ENCODE data around the gene SYNJ1.

The SYNJ1 gene

GRCh38 chr21:32713726-32714125 is 14.1 kb downstream of the SYNJ1 start:
- H3K4me3 ChIP-seq (ENCODE audit: low read depth, low read length) = no peak overlapping the region
- in situ Hi-C loops (cut with HindIII; ENCODE audit: low sequenced_read_pairs) = no loop called here
- DNase-seq (ENCODE audit: low read depth) = no peak
- TF ChIP-seq, protein P1, sequence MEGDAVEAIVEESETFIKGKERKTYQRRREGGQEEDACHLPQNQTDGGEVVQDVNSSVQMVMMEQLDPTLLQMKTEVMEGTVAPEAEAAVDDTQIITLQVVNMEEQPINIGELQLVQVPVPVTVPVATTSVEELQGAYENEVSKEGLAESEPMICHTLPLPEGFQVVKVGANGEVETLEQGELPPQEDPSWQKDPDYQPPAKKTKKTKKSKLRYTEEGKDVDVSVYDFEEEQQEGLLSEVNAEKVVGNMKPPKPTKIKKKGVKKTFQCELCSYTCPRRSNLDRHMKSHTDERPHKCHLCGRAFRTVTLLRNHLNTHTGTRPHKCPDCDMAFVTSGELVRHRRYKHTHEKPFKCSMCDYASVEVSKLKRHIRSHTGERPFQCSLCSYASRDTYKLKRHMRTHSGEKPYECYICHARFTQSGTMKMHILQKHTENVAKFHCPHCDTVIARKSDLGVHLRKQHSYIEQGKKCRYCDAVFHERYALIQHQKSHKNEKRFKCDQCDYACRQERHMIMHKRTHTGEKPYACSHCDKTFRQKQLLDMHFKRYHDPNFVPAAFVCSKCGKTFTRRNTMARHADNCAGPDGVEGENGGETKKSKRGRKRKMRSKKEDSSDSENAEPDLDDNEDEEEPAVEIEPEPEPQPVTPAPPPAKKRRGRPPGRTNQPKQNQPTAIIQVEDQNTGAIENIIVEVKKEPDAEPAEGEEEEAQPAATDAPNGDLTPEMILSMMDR (IDR thresholded peaks at IDR 0.05; ENCODE audit: low read depth, low read length, missing control alignments) = no peak

DNA sequence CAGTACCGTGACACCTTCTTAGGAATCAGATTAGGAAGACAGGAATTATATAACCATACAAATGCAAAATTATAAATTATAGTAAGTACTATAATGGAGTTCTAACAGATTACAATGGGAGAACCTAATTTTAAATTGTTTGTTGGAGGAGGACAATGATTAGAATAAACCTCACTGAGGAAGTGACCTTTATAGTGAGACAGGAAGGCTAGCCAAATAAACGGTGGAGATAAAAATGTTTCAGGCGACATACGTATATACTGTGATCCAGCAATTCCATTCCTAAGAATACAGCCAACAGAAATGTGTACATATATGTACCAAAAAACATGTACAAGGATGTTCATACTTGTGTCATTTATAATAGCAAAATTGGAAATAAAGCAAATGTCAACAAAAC is 15.2 kb downstream of the SYNJ1 start:
- no peak for DNase-seq (ENCODE audit: low read depth)
- in situ Hi-C loops (cut with HindIII; ENCODE audit: low sequenced_read_pairs) = no loop called here

DNA sequence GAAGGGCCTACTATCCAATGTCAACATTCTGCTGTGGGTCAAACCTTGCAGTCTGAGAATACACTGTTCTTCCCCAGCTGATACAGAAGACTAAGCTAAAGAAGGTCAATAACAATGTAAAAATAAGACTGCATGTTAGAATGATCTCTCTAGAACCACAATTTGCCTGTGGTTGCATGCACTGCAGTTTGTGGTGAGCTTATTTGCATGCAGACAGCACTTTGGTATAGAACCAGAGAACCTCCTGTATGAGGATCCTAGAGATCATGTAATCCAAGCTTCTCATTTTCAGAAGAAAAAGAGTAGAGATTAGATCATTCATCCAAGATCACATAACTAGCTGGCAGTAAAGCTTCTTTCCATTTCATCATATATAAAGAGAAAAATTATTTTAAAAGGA is 15.8 kb downstream of the SYNJ1 start:
- DNase-seq (ENCODE audit: low read depth) = peak; percentile 29
- TF ChIP-seq, protein P1 (IDR thresholded peaks at IDR 0.05; ENCODE audit: low read depth, low read length, missing control alignments) = no peak
- in situ Hi-C loops (cut with HindIII; ENCODE audit: low sequenced_read_pairs) = no loop called here
- no peak overlapping the region for H3K4me3 ChIP-seq (ENCODE audit: low read depth, low read length)

More for the DNA sequence above, 15.2 kb downstream of the SYNJ1 start:
- H3K4me3 ChIP-seq (ENCODE audit: low read depth, low read length) = no peak overlapping the region
- TF ChIP-seq, protein P1 (IDR thresholded peaks at IDR 0.05; ENCODE audit: low read depth, low read length, missing control alignments) = no peak

DNA sequence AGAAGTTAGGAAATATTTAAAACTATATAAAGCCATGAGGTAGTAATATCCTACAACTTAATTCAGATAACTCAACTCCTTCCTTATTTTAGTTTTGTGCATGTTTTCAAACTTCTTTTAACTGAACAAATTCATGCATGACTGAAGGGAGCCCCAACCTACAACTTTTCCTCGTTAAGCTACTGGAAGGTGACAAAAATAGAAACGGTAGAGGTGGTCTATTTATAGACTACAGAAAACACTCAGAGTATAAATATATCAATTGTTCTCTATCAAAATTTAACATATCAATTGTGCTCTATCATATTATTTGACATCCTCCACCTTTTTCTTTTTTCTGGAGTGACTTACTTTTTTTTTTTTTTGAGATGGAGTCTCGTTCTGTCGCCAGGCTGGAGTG is 16.8 kb downstream of the SYNJ1 start:
- no peak for DNase-seq (ENCODE audit: low read depth)

GRCh38 chr21:32710069-32710784 is 17.6 kb downstream of the SYNJ1 start:
- no peak overlapping the region for H3K4me3 ChIP-seq (ENCODE audit: low read depth, low read length)
- TF ChIP-seq, protein P1 (IDR thresholded peaks at IDR 0.05; ENCODE audit: low read depth, low read length, missing control alignments) = no peak
- no peak for DNase-seq (ENCODE audit: low read depth)
- in situ Hi-C loops (cut with HindIII; ENCODE audit: low sequenced_read_pairs) = no loop called here

More for the DNA sequence above, 16.8 kb downstream of the SYNJ1 start:
- no peak overlapping the region for H3K4me3 ChIP-seq (ENCODE audit: low read depth, low read length)
- TF ChIP-seq, protein P1 (IDR thresholded peaks at IDR 0.05; ENCODE audit: low read depth, low read length, missing control alignments) = no peak
- in situ Hi-C loops (cut with HindIII; ENCODE audit: low sequenced_read_pairs) = no loop called here

DNA sequence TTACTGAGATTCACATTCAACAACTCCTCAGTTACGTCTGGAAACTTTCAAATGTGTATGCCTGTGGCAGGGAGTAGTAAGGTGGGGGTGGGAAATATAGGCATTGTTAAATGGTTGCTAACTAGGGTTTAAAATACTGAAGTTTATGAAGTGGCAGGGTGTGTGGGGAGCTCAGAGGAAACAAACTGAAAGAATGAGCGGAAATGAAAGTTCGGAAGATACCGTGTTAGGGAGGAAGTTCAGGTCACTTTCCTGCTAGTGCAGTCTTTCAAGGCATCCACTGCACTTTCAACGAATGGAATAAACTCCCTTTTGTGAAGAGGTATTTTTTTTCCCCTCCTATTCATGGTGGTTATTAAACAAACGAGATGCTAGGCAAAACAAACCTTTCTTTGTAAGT is 19.7 kb downstream of the SYNJ1 start:
- DNase-seq (ENCODE audit: low read depth) = no peak
- in situ Hi-C loops (cut with HindIII; ENCODE audit: low sequenced_read_pairs) = no loop called here
- no peak overlapping the region for H3K4me3 ChIP-seq (ENCODE audit: low read depth, low read length)
- TF ChIP-seq, protein P1 (IDR thresholded peaks at IDR 0.05; ENCODE audit: low read depth, low read length, missing control alignments) = no peak
